Osteoblast (primary cell): ENCODE measurements around the gene RNF31. TPM values are rescaled to one million over a fixed set of nuclear protein-coding genes. Genes with fewer than 3 reads are reported as not detected.

Source experiments
- DNase-seq: peaks from one replicate; pipeline ENCODE4 v3.0.0; 2011; ENCODE audit warnings: low spot score, mixed read lengths; ENCODE audit not compliant: insufficient read length; ENCODE audit errors: missing footprints
- H2AFZ ChIP-seq: 2 replicates; pipeline ENCODE4 v1.6.0; 2011; ENCODE audit warnings: mild to moderate bottlenecking, low read length
- H3K27ac ChIP-seq: 2 replicates; pipeline ENCODE4 v1.5.1; 2011; ENCODE audit warnings: mild to moderate bottlenecking, low read depth, low read length, moderate library complexity
- H3K27me3 ChIP-seq: 2 replicates; pipeline ENCODE4 v1.6.0; 2012; ENCODE audit warnings: mild to moderate bottlenecking, control low read depth, inconsistent platforms, low read length, moderate library complexity; ENCODE audit not compliant: insufficient read depth
- H3K36me3 ChIP-seq: 2 replicates; pipeline ENCODE4 v1.5.1; 2011; ENCODE audit warnings: mild to moderate bottlenecking, low read length, control low read depth, moderate library complexity; ENCODE audit not compliant: insufficient read depth
- H3K4me1 ChIP-seq: 2 replicates; pipeline ENCODE4 v1.5.1; 2011; ENCODE audit warnings: mild to moderate bottlenecking, low read length, control low read depth, moderate library complexity; ENCODE audit not compliant: insufficient read depth
- H3K4me2 ChIP-seq: 2 replicates; pipeline ENCODE4 v1.6.0; 2011; ENCODE audit warnings: mild to moderate bottlenecking, low read length; ENCODE audit not compliant: insufficient read depth
- H3K4me3 ChIP-seq: fragments of 200-600 bp; sonication (generic); 3 replicates; pipeline ENCODE4 v1.5.1; 2012; ENCODE audit warnings: mild to moderate bottlenecking, low read length, inconsistent platforms; ENCODE audit not compliant: insufficient read depth
- H3K79me2 ChIP-seq: 2 replicates; pipeline ENCODE4 v1.6.0; 2012; ENCODE audit warnings: mild to moderate bottlenecking, low read length, control low read depth, inconsistent platforms; ENCODE audit not compliant: insufficient read depth
- H3K9me3 ChIP-seq: 2 replicates; pipeline ENCODE4 v1.5.1; 2011; ENCODE audit warnings: low read depth, low read length, control low read depth
- H4K20me1 ChIP-seq: 2 replicates; pipeline ENCODE4 v1.6.0; 2012; ENCODE audit warnings: mild to moderate bottlenecking, low read length, control low read depth; ENCODE audit not compliant: insufficient read depth
- CTCF ChIP-seq: IDR thresholded peaks from 2 replicates; pipeline ENCODE4 v1.5.1; 2011; ENCODE audit warnings: mild to moderate bottlenecking, low read depth, low read length, moderate library complexity; ENCODE audit errors: extremely low read depth
- total RNA-seq: library from RNA; depleted of rRNA; stranded (reverse); fragments of >200 nt; gene quantifications from 2 replicates; pipeline ENCODE4 v1.2.3, GENCODE V29; 2012

The RNF31 gene
- total RNA-seq, 1 donor = 49.6 TPM

- Histone ChIP-seq H3K36me3 (peaks cover 45% of the 10 kb centered on the region), H3K4me3 (peak overlapping the region; percentile 90), H3K27me3 (no peaks in the 10 kb centered on the region), H3K27ac (peak overlapping the region; percentile 74), H4K20me1 (peaks cover 4% of the 10 kb centered on the region), H3K79me2 (peaks cover 43% of the 10 kb centered on the region), H3K4me1 (peaks cover 11% of the 10 kb centered on the region), H3K4me2 (peak overlapping the region; percentile 86), H2AFZ (peak overlapping the region; percentile 53), H3K9me3 (no peaks in the 10 kb centered on the region)
- TF ChIP-seq CTCF = no peak
- no peak for DNase-seq
Observed at GRCh38 chr14:24189059-24189375, 41.7 kb downstream of the RNF31 start.

GRCh38 chr14:24189460-24189859 is 42.2 kb downstream of the RNF31 start:
- Histone ChIP-seq H3K27me3 (no peaks in the 10 kb centered on the region), H3K36me3 (peaks cover 41% of the 10 kb centered on the region), H3K79me2 (peaks cover 48% of the 10 kb centered on the region), H4K20me1 (peaks cover 4% of the 10 kb centered on the region), H3K4me1 (peaks cover 13% of the 10 kb centered on the region), H2AFZ (peak overlapping the region; percentile 53), H3K27ac (peak overlapping the region; percentile 74), H3K4me2 (peak overlapping the region; percentile 86), H3K4me3 (peak overlapping the region; percentile 90), H3K9me3 (no peaks in the 10 kb centered on the region)
- TF ChIP-seq CTCF = no peak
- DNase-seq = no peak

- H3K4me1 ChIP-seq = peaks cover 19% of the 10 kb centered on the region
- no peaks in the 10 kb centered on the region for H3K27me3 ChIP-seq
- H3K4me2 ChIP-seq = no peak overlapping the region
- H3K79me2 ChIP-seq = peaks cover 56% of the 10 kb centered on the region
- peaks cover 33% of the 10 kb centered on the region for H3K36me3 ChIP-seq
- H2AFZ ChIP-seq = no peak overlapping the region
- H3K27ac ChIP-seq = no peak overlapping the region
- no peaks in the 10 kb centered on the region for H3K9me3 ChIP-seq
- peak; percentile 15 for DNase-seq
- H4K20me1 ChIP-seq = peaks cover 4% of the 10 kb centered on the region
- H3K4me3 ChIP-seq = no peak overlapping the region
- no peak for TF ChIP-seq CTCF
Observed at GRCh38 chr14:24190416-24190815, 43.1 kb downstream of the RNF31 start.

GRCh38 chr14:24192933-24193332 is 45.6 kb downstream of the RNF31 start:
- Histone ChIP-seq H3K4me1 (peaks cover 25% of the 10 kb centered on the region), H3K27me3 (no peaks in the 10 kb centered on the region), H3K36me3 (peaks cover 18% of the 10 kb centered on the region), H4K20me1 (no peaks in the 10 kb centered on the region), H3K4me3 (no peak overlapping the region), H3K9me3 (no peaks in the 10 kb centered on the region), H3K27ac (no peak overlapping the region), H3K79me2 (peaks cover 57% of the 10 kb centered on the region), H3K4me2 (no peak overlapping the region), H2AFZ (no peak overlapping the region)
- peak; percentile 68 for DNase-seq
- TF ChIP-seq CTCF = no peak
